Ascending aorta (tissue), 2 donors: ENCODE data around the gene SLC29A1. TPM values are rescaled to one million over a fixed set of nuclear protein-coding genes. Genes with fewer than 3 reads are reported as not detected.
A peak's percentile ranks its signal among the peaks of the same experiment; 100 is the strongest.

Experiments used
- DNase-seq, 2 donors: peaks; one replicate each; pipeline ENCODE4 v3.0.0-alpha.2; 2019; ENCODE audit warnings: low spot score in 2 of 2
- H3K27ac ChIP-seq, 2 donors: fragments of 200-600 bp; sonication (generic); one replicate each; pipeline ENCODE4 v1.5.1; 2016 to 2017; ENCODE audit warnings: mild to moderate bottlenecking in 1 of 2
- H3K27me3 ChIP-seq: fragments of 200-600 bp; sonication (generic); one replicate; pipeline ENCODE4 v1.5.1; 2017
- H3K36me3 ChIP-seq, 2 donors: fragments of 200-600 bp; sonication (generic); one replicate each; pipeline ENCODE4 v1.5.1; 2016
- H3K4me1 ChIP-seq, 2 donors: fragments of 200-600 bp; sonication (generic); one replicate each; pipeline ENCODE4 v1.5.1; 2016 to 2017; ENCODE audit warnings: mild to moderate bottlenecking in 1 of 2
- H3K4me3 ChIP-seq, 2 donors: fragments of 200-600 bp; sonication (generic); one replicate each; pipeline ENCODE4 v1.5.1; 2016 to 2017; ENCODE audit warnings: mild to moderate bottlenecking in 1 of 2
- H3K9me3 ChIP-seq, 2 donors: fragments of 200-600 bp; sonication (generic); one replicate each; pipeline ENCODE4 v1.5.1; 2016
- intact Hi-C: fragments of 100-400 bp; cut with DNase I; formaldehyde crosslinking; loops from one replicate; pipeline ENCODE4 v1.15.1; 2023
- total RNA-seq: library from RNA; depleted of rRNA; stranded (reverse); fragments of >200 nt; gene quantifications from one replicate; pipeline ENCODE4 v1.1.0, GENCODE V29; 2016
- TF ChIP-seq, protein P1 (sequence below), 3 experiments: fragments of 200-600 bp in 2 of 3; fragments of 450-650 bp in 1 of 3; sonication (generic) in 2 of 3; IDR thresholded peaks; one replicate each; pipeline ENCODE4 v1.5.1; 2016 to 2019; ENCODE audit warnings: antibody characterized with exemption in 3 of 3, mild to moderate bottlenecking in 1 of 3, moderate library complexity in 1 of 3

Gene SLC29A1
- total RNA-seq, 1 donor from 2014 or later = 224 TPM

DNA sequence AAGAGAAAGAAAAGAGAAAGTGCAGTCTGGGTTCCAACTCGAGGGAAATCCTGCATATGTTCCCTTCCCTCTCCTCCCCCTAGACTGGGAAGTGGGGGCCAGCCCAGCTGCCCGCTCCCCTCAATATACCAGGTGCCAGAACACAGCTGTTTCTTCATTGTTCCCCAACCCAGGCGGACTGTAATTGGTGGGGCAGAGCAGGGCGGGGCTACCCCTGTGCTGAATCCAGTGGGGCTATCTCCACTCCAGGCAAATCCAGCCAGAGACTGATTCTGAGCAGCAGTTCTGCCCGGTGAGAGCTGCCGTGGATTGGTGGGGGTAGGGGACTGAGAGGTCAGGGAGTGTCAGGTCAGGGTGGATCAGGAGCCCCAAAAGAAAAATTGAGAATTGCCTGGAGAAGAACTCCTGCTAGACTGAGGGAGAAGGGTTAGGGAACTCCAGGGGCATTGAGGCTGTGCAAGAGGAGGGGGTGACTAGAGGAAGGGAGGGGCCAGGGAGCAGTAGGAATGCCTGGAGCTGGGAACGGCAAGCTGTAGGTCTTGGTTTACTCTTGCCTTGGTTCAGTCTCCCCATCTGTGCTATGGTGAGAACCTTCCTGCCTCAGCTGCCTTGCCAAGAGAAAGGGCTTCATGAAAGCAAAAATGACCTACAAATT is 6.6 kb upstream of the SLC29A1 start, which contains the start of gene MYMX:
MYMX (plus strand) TSS at position 250 of the 655 bp plus-strand sequence. CDS start 546 bp downstream, outside the sequence.
- TF ChIP-seq, protein P1, sequence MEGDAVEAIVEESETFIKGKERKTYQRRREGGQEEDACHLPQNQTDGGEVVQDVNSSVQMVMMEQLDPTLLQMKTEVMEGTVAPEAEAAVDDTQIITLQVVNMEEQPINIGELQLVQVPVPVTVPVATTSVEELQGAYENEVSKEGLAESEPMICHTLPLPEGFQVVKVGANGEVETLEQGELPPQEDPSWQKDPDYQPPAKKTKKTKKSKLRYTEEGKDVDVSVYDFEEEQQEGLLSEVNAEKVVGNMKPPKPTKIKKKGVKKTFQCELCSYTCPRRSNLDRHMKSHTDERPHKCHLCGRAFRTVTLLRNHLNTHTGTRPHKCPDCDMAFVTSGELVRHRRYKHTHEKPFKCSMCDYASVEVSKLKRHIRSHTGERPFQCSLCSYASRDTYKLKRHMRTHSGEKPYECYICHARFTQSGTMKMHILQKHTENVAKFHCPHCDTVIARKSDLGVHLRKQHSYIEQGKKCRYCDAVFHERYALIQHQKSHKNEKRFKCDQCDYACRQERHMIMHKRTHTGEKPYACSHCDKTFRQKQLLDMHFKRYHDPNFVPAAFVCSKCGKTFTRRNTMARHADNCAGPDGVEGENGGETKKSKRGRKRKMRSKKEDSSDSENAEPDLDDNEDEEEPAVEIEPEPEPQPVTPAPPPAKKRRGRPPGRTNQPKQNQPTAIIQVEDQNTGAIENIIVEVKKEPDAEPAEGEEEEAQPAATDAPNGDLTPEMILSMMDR (IDR thresholded peaks at IDR 0.05) = no peak
- peaks cover 14 to 40% of the 10 kb centered on the region in 2 donors for H3K4me1 ChIP-seq

GRCh38 chr6:44217332-44218143 is 5.9 kb upstream of the SLC29A1 start:
- H3K36me3 ChIP-seq = no peaks in the 10 kb centered on the region
- H3K9me3 ChIP-seq = no peaks in the 10 kb centered on the region
- TF ChIP-seq, protein P1 (IDR thresholded peaks at IDR 0.05) = no peak
- H3K27ac ChIP-seq = peak overlapping the region; percentile 95 to 99
- intact Hi-C loops = loop anchor here (2.0 kb wide), 1 partner anchor 17 kb away; no protein-coding TSS in a partner anchor
- DNase-seq = peak; percentile 46 to 87
- H3K4me3 ChIP-seq = peak overlapping the region in 1 of 2 donors; percentile 33
- no peaks in the 10 kb centered on the region for H3K27me3 ChIP-seq
- H3K4me1 ChIP-seq = peaks cover 16 to 44% of the 10 kb centered on the region in 2 donors

More for the DNA sequence above, 6.6 kb upstream of the SLC29A1 start, which contains the start of gene MYMX:
- Histone ChIP-seq H3K27ac (peak within 1 kb of the TSS; percentile 95 to 99), H3K36me3 (no peaks in the 10 kb centered on the region), H3K9me3 (no peaks in the 10 kb centered on the region), H3K27me3 (no peaks in the 10 kb centered on the region), H3K4me3 (peak within 1 kb of the TSS in 1 of 2 donors; percentile 33)
- peak in 1 of 2 donors; percentile 62 for DNase-seq
- intact Hi-C loops = no loop called here

GRCh38 chr6:44219053-44219814 is 4.2 kb upstream of the SLC29A1 start:
- Histone ChIP-seq H3K4me1 (peaks cover 24 to 48% of the 10 kb centered on the region in 2 donors), H3K9me3 (no peaks in the 10 kb centered on the region)
- peak; percentile 56 to 94 for DNase-seq

GRCh38 chr6:44219815-44220784 is 3.3 kb upstream of the SLC29A1 start:
- TF ChIP-seq, protein P1 (IDR thresholded peaks at IDR 0.05) = peak in 1 of 3 experiments; percentile 14
- intact Hi-C loops = loop anchor here (2.0 to 5.0 kb wide), 2 partner anchors 19 to 93 kb away; partner anchors contain the start of genes MRPL14 and TMEM63B
- Histone ChIP-seq H3K4me3 (peak overlapping the region; percentile 69 to 90), H3K27me3 (no peaks in the 10 kb centered on the region), H3K27ac (peak overlapping the region; percentile 95 to 99), H3K4me1 (peaks cover 31 to 57% of the 10 kb centered on the region in 2 donors), H3K36me3 (no peaks in the 10 kb centered on the region), H3K9me3 (no peaks in the 10 kb centered on the region)
- no peak for DNase-seq

More at GRCh38 chr6:44219053-44219814, 4.2 kb upstream of the SLC29A1 start:
- peak overlapping the region; percentile 69 to 90 for H3K4me3 ChIP-seq
- TF ChIP-seq, protein P1 (IDR thresholded peaks at IDR 0.05) = no peak
- intact Hi-C loops = loop anchor here (2.0 kb wide), 1 partner anchor 18 kb away; no protein-coding TSS in a partner anchor
- peak overlapping the region; percentile 95 to 99 for H3K27ac ChIP-seq
- H3K27me3 ChIP-seq = no peaks in the 10 kb centered on the region
- no peaks in the 10 kb centered on the region for H3K36me3 ChIP-seq
